ENCODE data around the gene TSPAN18. TPM values are rescaled to one million over a fixed set of nuclear protein-coding genes. Genes with fewer than 3 reads are reported as not detected.

The TSPAN18 gene
- polyA plus RNA-seq, 1 donor, result 48.1 TPM

- no peak for DNase-seq
These were observed 51.7 kb downstream of the TSPAN18 start for GRCh38 chr11:44778195-44779100.

DNA sequence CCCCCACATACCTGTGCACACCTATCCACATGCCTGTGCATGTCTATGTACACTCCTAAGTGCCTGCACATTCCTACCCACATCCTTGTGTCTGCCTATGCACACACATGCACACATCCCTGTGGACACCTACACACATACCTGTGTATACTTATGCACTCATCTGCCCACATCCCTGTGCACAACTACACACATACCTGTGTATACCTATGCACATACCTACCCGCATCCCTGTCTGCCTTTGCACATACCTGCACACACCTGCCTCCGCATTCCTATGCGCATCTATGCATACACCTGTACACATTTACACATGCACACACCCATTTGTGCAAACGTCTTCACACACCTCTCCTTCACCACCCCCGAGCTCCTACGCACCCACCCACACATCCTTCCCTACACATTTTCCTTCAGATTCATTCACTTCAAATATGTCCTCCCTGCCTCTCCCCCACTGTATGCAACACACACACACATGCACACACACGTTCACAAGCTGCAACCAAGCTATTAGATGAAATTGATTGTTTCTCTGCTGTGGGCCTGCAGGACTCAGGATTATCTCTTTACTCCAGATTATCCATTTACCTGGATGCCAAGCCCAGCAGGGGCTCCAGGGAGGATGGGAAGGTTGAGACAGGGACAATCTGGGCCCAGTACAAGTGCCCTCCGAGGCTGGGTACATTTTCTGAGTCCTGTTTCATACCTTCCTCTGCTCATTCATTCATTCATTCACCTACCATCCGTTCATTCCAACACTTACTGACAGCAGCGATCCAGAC, 53.2 kb downstream of the TSPAN18 start:
- DNase-seq, result no peak

DNA sequence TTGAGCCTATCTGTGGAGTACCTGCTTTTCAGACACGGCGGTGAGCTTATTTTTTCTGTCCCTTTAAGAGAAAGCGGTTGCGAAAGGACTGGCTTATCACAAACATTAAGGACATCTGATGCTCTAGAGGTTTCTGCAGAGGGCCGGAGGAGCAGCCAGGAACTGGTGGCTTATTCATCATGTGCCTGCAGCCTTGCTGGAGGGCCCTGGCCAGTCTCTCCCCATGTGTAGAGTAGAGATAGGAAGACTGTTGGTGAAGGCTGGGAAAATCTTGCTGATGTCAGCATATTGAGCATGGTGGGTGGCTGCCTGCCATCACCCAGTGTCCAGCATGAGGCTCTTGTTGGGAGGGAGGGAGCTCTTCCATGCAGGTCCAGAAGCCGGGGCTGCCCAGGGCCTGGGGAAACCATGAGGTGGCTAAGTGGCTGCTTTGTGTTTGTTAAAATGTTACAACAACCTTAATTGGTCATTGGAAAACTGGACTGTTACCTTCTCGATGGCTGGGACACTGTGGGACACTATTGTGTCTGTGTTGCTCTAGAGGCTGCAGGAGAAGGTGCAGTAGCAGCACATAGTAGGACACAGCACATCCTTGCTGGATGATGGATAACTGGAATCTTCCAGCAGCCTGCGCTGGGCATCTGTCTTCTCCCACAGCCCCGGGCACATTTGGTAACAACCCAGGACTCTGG, 54.3 kb downstream of the TSPAN18 start:
- DNase-seq, result no peak

GRCh38 chr11:44781655-44782054, 54.9 kb downstream of the TSPAN18 start:
- DNase-seq, result no peak

DNA sequence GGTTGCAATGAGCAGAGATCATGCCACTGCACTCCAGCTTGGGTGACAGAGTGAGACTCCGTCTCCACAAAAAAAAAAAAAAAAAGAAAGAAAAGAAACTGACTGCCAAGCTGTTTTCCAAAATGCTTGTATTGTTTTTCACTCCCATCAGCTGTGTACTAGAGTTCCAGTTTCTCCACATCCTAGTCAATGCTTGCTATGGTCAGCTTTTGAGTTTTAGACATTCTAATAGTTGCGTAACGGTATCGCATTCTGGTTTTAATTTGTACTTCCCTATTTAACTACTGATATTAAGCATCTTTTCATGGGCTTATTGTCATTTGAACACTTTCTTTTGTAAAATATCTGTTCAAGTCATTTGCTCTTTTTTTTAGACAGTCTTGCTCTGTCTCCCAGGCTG, 55.7 kb downstream of the TSPAN18 start:
- no peak for DNase-seq

DNA sequence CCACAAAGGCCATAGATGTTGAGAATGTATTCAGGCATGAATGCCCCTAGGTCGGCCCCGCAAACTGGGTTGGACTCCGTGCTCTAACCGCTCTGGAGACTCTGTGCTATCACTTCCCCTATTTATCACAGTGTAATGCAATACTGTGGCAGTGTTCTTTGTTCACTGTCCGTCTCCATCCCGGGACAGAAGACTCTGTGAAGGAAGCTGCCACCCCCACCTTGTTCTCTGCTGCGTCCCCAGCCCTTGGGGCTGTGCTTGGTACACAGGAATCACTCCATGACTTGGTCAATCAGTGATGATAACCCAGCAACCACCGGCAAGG, 57.6 kb downstream of the TSPAN18 start:
- DNase-seq, result no peak

DNA sequence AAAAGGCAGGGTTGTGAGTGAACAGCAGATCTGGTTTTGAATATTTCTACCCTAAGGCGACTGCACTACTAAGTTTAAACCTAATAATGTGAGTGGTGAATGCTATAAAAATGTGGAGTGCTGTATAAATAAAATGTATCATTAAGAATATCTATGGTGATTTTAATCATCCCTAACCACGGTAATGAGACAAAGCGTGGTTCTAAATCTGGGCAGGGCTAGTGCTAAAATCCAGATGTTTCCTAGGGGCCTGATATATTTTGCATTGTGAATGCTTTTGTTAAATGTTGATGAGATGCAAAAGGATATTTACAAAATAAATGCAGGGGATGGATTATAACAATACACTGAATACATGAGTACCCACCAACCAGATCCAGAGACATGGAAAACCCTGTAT, 58.1 kb downstream of the TSPAN18 start:
- no peak for DNase-seq

- no peak for DNase-seq
These were observed 59.3 kb downstream of the TSPAN18 start for GRCh38 chr11:44785856-44786607.

GRCh38 chr11:44787070-44787469, 60.3 kb downstream of the TSPAN18 start:
- DNase-seq, result no peak

DNA sequence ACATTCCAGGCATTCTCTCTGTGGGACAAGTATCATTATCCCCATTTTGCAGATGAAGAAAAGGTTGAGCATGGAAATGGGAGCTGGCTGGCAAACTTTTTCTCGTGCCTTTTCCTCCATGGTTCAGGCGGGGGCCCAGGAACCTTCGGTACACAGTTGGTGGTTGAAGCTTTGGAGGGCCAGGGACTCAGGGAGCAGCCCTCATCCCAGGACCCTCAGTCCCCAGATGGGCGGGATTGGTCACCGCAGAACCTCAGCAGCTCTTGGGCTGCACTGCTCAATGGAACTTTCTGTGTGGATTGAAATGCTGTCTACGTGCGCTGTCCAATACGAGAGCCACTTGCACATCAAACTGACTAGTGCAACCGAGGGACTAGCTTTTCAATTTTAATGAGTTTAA, 61.2 kb downstream of the TSPAN18 start:
- no peak for DNase-seq

DNA sequence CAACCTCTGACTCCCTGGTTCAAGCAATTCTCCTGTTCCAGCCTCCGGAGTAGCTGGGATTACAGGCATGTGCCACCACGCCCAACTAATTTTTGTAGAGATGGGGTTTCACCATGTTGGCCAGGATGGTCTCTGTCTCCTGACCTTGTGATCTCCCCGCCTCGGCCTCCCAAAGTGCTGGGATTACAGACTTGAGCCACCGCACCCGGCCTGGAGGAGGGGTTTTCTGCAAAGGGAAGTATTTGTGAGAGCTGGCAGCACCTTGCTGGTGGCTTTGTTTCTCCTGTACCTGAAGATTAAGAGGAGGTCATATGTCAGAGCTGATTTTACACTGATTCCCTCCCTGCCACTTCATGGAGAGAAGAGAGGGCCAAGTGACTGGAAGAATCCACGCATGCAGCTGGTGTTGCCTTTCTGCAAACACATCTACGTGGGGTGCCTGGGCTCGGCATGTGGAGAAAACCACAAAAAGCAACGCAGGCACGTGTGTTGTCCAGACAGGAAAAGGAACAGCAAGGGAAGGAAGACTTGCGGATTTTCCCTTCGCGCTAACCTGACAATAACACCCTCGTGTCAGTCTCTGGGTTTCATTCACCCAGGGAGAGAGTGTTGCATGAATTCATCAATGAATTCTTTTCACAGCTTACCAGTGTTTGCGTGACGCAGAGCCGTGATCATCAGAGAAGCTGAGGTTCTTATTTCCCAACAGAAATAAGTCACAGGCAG, 61.9 kb downstream of the TSPAN18 start:
- DNase-seq, result no peak

DNA sequence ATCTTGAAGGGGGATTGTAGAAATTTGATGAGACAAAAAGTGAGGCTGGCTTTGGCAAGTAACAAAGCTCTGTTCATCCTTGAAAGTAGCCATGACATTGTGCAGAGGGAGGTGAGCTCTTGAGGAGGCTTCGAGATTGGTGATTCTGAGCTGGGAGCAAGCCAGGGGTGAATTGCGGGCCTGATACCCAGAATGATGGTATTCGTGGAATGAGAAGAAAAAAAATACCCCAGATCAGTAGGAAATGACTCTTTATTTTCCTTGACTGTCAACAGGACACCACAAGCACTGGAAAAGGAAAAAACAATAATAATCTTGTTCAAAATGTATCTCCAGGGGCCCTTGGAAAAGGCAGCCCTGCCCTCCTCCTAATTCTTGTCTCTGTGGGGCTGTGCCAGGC, 62.7 kb downstream of the TSPAN18 start:
- no peak for DNase-seq

DNA sequence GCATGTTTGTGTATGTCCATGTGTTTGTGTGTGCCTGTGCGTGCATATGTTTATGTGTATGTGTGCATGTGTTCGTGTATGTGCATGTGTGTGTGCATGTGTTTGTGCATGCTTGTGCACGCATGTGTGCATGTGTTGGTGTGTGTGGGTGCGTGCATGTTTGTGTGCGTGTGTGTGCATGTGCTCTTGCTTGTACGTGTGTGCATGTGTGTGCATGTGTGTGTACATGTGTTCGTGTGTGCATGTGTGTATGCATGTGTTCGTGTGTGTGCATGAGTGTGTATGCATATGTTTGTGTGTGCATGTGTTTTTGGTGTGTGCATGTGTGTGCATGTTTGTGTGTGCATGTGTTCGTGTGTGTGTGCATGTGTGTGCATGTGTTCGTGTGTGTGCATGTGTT, 63.4 kb downstream of the TSPAN18 start:
- DNase-seq, result no peak

- no peak for DNase-seq
These were observed 64.7 kb downstream of the TSPAN18 start for GRCh38 chr11:44791316-44791925.

GRCh38 chr11:44792171-44792570, 65.4 kb downstream of the TSPAN18 start:
- DNase-seq, result no peak

DNA sequence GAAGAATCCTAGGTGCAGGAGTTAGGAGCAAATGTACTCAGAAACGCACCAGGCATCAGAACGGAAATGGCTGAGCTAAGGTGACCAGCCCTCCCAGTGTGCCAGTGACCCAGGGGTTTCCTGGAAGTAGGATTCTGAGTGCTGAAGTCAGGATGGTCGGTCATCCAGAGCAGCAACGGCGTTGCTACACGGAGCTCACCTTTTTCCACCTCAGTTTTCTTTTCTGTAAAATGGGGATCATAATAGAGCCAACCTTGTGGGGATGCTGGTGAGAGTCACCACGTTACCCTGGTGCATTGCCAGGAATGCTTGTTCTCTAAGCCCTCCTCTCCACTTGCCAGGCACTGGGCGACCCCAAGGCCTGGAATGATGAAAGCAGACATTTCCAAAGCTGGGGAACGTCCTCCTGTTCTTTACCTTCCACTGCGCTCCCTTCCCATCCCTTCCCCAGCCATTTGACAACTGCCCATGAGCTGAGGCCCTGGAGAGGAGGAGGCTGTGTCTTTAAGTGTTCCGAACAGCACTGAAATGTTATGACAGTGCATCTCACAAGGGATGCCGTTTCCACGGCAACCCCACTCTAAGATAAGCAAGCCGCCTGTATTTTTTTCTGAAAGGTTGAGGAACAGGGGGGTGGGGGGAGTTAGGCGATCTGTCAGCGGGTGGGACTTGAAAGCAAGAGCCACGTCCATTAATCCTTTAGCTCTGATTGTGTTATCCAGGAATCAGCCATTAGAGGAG, 66.8 kb downstream of the TSPAN18 start:
- peak; percentile 65 for DNase-seq

GRCh38 chr11:44795803-44796535, 69.2 kb downstream of the TSPAN18 start:
- DNase-seq, result no peak

DNA sequence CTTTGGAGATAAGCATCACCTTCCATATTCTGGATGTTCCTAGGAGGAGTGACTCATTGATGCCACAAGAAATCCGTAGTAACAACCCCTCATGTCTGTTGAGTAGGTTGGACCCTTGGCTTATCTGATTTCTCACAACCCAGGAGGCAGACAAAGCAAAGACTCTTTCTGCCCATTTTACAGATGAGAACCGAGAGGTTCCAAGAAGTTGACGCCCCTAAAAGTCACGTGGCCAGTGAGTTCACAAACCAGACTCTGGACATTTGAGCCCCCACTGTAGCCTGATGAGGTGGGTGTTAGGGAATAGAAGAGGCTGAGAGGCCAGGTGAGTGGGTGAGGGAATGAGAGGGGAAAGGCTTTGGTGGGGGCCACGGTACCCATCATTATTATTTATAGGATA, 70.3 kb downstream of the TSPAN18 start:
- DNase-seq, result no peak

DNA sequence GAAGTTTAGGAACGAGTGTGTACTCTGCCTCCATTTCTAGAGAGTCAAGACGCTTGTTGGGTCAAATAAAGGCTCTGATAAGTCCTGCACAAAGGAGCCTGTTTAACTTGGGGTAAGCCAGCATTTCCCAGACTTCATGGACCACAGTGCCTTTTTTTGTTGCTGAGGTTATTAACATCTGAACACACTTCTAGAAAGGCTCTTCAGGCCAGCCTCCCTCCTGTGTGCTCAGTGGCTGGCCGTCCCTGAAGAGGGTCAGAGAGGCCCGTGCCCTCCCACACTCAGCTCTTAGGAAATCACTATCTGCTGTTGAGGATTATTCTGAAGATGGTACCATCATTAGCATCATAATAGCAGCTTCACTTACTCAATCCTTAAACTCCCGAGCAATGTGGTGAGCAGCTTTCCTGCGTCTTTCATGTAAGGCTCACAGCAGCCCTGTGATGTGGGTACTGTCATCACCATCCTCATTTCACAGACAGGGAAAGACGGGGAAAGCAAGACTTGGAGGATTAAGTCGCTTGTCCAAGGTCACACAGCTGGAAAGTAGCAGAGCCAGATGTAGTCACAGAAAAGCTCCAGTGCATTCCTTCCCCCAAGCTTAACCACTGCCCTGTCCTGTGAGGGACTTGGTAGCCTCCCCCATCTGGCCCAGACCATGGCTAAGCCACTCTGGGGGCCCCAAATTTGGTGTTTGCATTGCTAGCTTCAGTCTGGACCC, 71.3 kb downstream of the TSPAN18 start:
- DNase-seq, result no peak

Data from hindlimb muscle (tissue), 1 donor.